OCI-LY1 (cell line): ENCODE data around the gene BMP8B.

Source experiments
- EZH2 ChIP-seq: fragments of 200-600 bp; sonication (generic), shearing (Covaris generic); IDR thresholded peaks from 2 replicates; pipeline ENCODE4 v1.8.0; 2017; ENCODE audit warnings: borderline replicate concordance, mixed run types, mild to moderate bottlenecking, antibody characterized with exemption, low read length, moderate library complexity, mixed read lengths
- TF ChIP-seq, protein P1 (sequence below): fragments of 200-600 bp; sonication (generic), shearing (Covaris generic); IDR thresholded peaks from 2 replicates; pipeline ENCODE4 v1.5.1; 2017; ENCODE audit warnings: mild to moderate bottlenecking, antibody characterized with exemption, low read length, moderate library complexity, mixed read lengths

DNA sequence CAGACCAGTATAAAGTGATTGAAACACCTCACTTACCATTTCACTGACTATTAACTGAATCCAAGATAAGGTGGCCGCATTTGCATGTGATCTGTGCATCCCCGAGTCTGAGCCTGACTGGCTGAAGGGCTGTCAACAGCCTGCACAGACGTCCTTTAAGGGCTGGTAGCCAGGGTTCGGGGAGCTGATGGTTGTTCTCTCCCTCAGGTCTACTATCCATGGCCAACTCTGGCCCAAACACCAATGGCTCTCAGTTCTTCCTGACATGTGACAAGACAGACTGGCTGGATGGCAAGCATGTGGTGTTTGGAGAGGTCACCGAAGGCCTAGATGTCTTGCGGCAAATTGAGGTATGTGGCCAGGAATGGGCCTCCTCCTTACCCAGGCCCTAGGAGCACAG, 36.0 kb downstream of the BMP8B start:
- TF ChIP-seq EZH2 = no peak
- TF ChIP-seq, protein P1, sequence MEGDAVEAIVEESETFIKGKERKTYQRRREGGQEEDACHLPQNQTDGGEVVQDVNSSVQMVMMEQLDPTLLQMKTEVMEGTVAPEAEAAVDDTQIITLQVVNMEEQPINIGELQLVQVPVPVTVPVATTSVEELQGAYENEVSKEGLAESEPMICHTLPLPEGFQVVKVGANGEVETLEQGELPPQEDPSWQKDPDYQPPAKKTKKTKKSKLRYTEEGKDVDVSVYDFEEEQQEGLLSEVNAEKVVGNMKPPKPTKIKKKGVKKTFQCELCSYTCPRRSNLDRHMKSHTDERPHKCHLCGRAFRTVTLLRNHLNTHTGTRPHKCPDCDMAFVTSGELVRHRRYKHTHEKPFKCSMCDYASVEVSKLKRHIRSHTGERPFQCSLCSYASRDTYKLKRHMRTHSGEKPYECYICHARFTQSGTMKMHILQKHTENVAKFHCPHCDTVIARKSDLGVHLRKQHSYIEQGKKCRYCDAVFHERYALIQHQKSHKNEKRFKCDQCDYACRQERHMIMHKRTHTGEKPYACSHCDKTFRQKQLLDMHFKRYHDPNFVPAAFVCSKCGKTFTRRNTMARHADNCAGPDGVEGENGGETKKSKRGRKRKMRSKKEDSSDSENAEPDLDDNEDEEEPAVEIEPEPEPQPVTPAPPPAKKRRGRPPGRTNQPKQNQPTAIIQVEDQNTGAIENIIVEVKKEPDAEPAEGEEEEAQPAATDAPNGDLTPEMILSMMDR = no peak
